AG20443 (cell line): Measurements from ENCODE around the gene AGAP2.
A peak's percentile ranks its signal among the peaks of the same experiment; 100 is the strongest.

Source experiments
- DNase-seq: peaks from one replicate; pipeline ENCODE4 v3.0.0; 2012; ENCODE audit warnings: low spot score, mixed read lengths

The AGAP2 gene

GRCh38 chr12:57753756-57754337, 15.3 kb upstream of the AGAP2 start:
- DNase-seq, result no peak

- no peak for DNase-seq
Observed at GRCh38 chr12:57752668-57753000, 14.1 kb upstream of the AGAP2 start.

- peak; percentile 98 for DNase-seq
Observed at GRCh38 chr12:57751788-57752667, 13.5 kb upstream of the AGAP2 start, which contains the start of gene CDK4. TSS of gene CDK4 (minus strand) at chr12:57752310. CDS start at chr12:57751717, 593 bp downstream.

- no peak for DNase-seq
Observed at GRCh38 chr12:57751432-57751787, 12.9 kb upstream of the AGAP2 start.

- DNase-seq, result no peak
Observed at GRCh38 chr12:57750561-57751431, 12.3 kb upstream of the AGAP2 start.

GRCh38 chr12:57749061-57749460, 10.5 kb upstream of the AGAP2 start:
- DNase-seq, result no peak

- DNase-seq, result no peak
Observed at GRCh38 chr12:57746025-57746424, 7.5 kb upstream of the AGAP2 start.

GRCh38 chr12:57745485-57745881, 6.9 kb upstream of the AGAP2 start:
- DNase-seq, result no peak

GRCh38 chr12:57744777-57745484, 6.4 kb upstream of the AGAP2 start, which contains the start of gene TSPAN31:
TSS of gene TSPAN31 (plus strand) at chr12:57745039. CDS start at chr12:57745155, 116 bp downstream.
- peak; percentile 95 for DNase-seq

- peak; percentile 85 for DNase-seq
Observed at GRCh38 chr12:57744194-57744776, 5.7 kb upstream of the AGAP2 start.

GRCh38 chr12:57743769-57744168, 5.2 kb upstream of the AGAP2 start:
- DNase-seq, result no peak

GRCh38 chr12:57741844-57742738, 3.5 kb upstream of the AGAP2 start:
- DNase-seq, result no peak

GRCh38 chr12:57741413-57741789, 2.9 kb upstream of the AGAP2 start:
- DNase-seq, result no peak

- no peak for DNase-seq
Observed at GRCh38 chr12:57740656-57741412, 2.3 kb upstream of the AGAP2 start.

GRCh38 chr12:57739914-57740538, 1.5 kb upstream of the AGAP2 start:
- no peak for DNase-seq

- DNase-seq, result no peak
Observed at GRCh38 chr12:57739387-57739786, 845 bp upstream of the AGAP2 start.

- DNase-seq, result peak; percentile 65
Observed at GRCh38 chr12:57737467-57738460, 778 bp downstream of the AGAP2 start.
